ENCODE measurements around the gene SPEG. TPM values are rescaled to one million over a fixed set of nuclear protein-coding genes. Genes with fewer than 3 reads are reported as not detected.
A peak's percentile ranks its signal among the peaks of the same experiment; 100 is the strongest.

SPEG gene
- total and polyA plus RNA-seq, 2 of the 13 experiments (the other 11 are each of a cell fraction or from before 2014, with no cell fraction given) = 0.18 to 0.24 TPM

GRCh38 chr2:219445220-219445640, 10.6 kb downstream of the SPEG start (continued):
- TF ChIP-seq CSRNP1 (CRISPR knock-in tag; IDR thresholded peaks at IDR 0.05) = no peak

GRCh38 chr2:219446101-219446504, 11.5 kb downstream of the SPEG start:
- H2AFZ ChIP-seq (ENCODE audit: low read length) = no peak overlapping the region
- no peaks in the 10 kb centered on the region for H3K9me3 ChIP-seq (ENCODE audit: low read length)
- no peak for FAIRE-seq
- DNase-seq (ENCODE audit: low spot score) = no peak
- H3K79me2 ChIP-seq (ENCODE audit: insufficient read depth, low read length) = no peaks in the 10 kb centered on the region
- H4K20me1 ChIP-seq (ENCODE audit: insufficient read depth, low read length) = peaks cover 4% of the 10 kb centered on the region; the same call in 1 of the 2 replicates
- BruUV-seq (replicated peaks) = no TSS peak
- 6% methylated on average over 6 of the region's 6 CpGs for WGBS (ENCODE audit: low lambda C conversion rate)
- intact Hi-C loops (cut with micrococcal nuclease; ENCODE audit: unreplicated experiment) (no loop called here), in situ Hi-C loops (cut with HindIII; ENCODE audit: extremely low pct_ligation_motif_present, low pct_unique_long_range_greater_than_20kb) (no loop called here)
- ChIA-PET CTCF (ENCODE audit: low intra/inter-chr PET ratio, low total read pairs) (no interaction called here), POLR2A (interaction anchor here (1.2 kb wide), 1 partner anchor 9 kb away, joined by 5 read pairs; no protein-coding TSS in a partner anchor)
- H3K27ac ChIP-seq (ENCODE audit: extremely low read length, insufficient read depth, low read length) = no peak overlapping the region
- H3K4me3 ChIP-seq (replicated peaks in 1 of 3; ENCODE audit: insufficient read depth in 1 of 3, low read depth in 2 of 3, low read length in 3 of 3) = no peak overlapping the region
- H3K4me2 ChIP-seq (ENCODE audit: low read depth, low read length) = no peak overlapping the region
- no peaks in the 10 kb centered on the region for H3K36me3 ChIP-seq (replicated peaks in 1 of 2; ENCODE audit: control insufficient read depth in 1 of 2, insufficient read depth in 2 of 2, low read length in 2 of 2)
- H3K4me1 ChIP-seq (ENCODE audit: insufficient read depth, low read length) = no peaks in the 10 kb centered on the region
- no peak overlapping the region for H3K9ac ChIP-seq (ENCODE audit: insufficient read depth, low read depth, low read length)
- peaks cover 67 to 97% of the 10 kb centered on the region in 2 experiments for H3K27me3 ChIP-seq (ENCODE audit: control insufficient read depth in 1 of 2, insufficient read depth in 2 of 2, low read length in 2 of 2)
- TF ChIP-seq ZSCAN5A (CRISPR knock-in tag; IDR thresholded peaks at IDR 0.05; ENCODE audit: borderline replicate concordance) (no peak), PRDM10 (CRISPR knock-in tag; IDR thresholded peaks at IDR 0.05; ENCODE audit: low read depth) (no peak), IRF9 (CRISPR knock-in tag; IDR thresholded peaks at IDR 0.05; ENCODE audit: borderline replicate concordance) (no peak), ZFP36L2 (CRISPR knock-in tag; IDR thresholded peaks at IDR 0.05) (no peak), TEAD2 (CRISPR knock-in tag; IDR thresholded peaks at IDR 0.05) (no peak), ZNF891 (CRISPR knock-in tag; IDR thresholded peaks at IDR 0.05) (no peak), MEIS2 (CRISPR knock-in tag; IDR thresholded peaks at IDR 0.05) (no peak), RFX3 (CRISPR knock-in tag; IDR thresholded peaks at IDR 0.05) (peak; percentile 50; the same call in 1 of the 2 replicates)
- no peak for ATAC-seq
